GM18519 (cell line): ENCODE data around the gene CYP24A1.
"Not testable (repeated sequence)": the region's sequence is repeated elsewhere in the genome, so short reads cannot be mapped to it uniquely, and the experiment has no call there.

Source experiments
- ATAC-seq: cut with Tn5 transposase; IDR thresholded peaks from one replicate; pipeline ENCODE4 v1.9.1; 2021; ENCODE audit warnings: mild to moderate bottlenecking, moderate library complexity; ENCODE audit not compliant: unreplicated experiment, low FRiP score

CYP24A1 gene

DNA sequence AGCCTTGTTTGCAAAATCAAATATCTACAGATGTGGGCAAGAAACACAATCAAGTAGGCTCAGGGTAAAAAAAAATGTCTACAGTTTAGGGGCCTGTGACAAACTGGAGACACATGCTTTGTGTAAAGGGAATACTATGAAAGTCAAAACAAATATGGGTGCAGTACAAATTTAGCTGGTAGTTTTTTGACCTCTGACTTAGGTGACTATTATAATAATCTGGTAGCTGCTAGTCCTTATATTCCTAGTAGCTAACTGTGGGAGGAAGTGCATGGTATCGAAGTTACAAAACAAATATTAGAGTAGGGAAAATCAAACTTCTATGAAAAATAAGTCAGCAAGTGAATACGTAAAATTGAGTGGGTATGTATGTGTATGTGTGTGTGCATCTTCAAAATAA is 35.4 kb downstream of the CYP24A1 start:
- no peak for ATAC-seq

- ATAC-seq, result no peak
Observed at GRCh38 chr20:54137115-54137514, 36.7 kb downstream of the CYP24A1 start.

- ATAC-seq, result no peak
Observed at GRCh38 chr20:54134445-54135220, 39.2 kb downstream of the CYP24A1 start.

DNA sequence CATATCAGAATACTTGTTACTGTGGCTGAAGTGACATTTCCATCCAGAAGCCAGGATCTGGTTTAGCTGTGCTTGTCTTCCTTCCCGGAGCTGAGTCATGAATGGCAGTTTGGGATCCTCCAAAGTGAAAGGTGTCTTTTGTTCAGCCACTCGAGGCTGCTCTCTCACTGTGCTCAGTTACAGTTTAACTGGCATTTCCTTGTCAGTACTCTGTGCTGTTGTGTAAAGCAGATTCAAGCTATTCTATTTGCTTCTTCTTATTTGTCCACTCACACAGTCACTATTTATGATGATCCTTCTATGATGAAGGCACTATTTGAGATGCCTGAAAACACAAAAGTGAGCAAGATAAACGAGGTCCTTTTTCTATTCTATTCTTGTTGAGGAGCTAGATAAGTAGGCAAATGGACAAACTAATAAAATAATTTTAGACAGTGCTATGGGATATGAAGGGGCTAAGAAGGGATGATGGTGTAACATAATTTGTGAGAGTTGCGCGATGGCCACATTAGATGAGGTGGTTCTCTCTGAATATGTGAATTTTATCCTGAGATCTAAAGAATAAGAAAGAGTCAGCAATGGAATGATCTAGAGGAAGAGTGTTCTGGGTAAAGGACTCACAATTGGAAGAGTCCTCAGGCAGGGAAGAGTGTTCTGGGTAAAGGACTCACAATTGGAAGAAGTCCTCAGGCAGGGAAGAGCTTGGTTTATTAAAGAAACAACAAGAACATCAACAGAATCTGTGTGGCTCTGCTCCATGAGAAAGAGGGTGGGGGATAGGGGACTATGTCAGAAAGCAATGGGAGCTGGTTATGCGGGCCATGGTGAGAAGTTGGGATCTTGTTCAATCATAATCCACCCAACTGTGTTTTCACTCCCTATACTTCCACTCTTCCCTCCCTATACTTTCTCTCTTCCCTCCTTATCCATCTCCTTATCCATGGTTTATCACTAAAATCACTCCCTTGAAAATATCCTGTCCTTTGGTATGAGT is 40.1 kb downstream of the CYP24A1 start:
- ATAC-seq, result no peak

GRCh38 chr20:54132612-54133433 is 41.0 kb downstream of the CYP24A1 start:
- ATAC-seq, result no peak

- no peak for ATAC-seq
Observed at GRCh38 chr20:54131675-54132611, 41.8 kb downstream of the CYP24A1 start.

- not testable (repeated sequence) for ATAC-seq
Observed at GRCh38 chr20:54131125-54131524, 42.7 kb downstream of the CYP24A1 start.

- ATAC-seq, result no peak
Observed at GRCh38 chr20:54129350-54129749, 44.4 kb downstream of the CYP24A1 start.

DNA sequence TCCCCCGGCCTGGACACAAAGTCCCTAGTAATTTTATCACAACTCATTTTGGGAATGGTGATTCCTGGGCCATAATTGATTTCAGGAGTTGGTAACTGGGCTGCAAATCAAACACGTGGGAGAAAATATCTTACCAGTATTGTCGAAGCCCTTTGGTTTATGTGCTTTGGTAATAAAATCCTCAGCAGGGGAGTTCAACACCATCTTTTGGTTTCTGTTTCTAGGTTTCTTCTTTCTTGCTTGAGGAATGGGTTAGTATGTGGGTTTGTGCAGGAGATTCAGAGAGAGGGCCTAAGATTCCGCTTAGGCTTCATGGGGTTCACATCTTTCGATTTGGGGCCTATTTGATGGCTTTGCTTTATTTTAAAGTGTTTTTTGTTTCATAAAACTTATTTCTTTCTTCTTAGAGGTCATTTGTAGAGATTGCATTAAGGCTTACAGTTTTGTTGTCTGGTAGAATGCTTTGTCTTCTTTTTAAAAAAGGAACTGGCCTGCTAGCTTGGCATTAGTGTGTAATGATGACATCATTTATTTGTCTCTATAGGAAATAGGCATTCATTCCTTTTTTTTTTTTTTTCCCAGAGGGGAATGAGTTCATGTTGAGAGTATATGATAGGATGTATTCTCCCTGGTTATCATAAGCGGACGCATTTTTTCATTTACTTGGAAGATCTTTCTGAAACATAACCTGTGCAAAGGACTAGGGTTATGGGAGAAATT is 45.8 kb downstream of the CYP24A1 start:
- ATAC-seq, result no peak

DNA sequence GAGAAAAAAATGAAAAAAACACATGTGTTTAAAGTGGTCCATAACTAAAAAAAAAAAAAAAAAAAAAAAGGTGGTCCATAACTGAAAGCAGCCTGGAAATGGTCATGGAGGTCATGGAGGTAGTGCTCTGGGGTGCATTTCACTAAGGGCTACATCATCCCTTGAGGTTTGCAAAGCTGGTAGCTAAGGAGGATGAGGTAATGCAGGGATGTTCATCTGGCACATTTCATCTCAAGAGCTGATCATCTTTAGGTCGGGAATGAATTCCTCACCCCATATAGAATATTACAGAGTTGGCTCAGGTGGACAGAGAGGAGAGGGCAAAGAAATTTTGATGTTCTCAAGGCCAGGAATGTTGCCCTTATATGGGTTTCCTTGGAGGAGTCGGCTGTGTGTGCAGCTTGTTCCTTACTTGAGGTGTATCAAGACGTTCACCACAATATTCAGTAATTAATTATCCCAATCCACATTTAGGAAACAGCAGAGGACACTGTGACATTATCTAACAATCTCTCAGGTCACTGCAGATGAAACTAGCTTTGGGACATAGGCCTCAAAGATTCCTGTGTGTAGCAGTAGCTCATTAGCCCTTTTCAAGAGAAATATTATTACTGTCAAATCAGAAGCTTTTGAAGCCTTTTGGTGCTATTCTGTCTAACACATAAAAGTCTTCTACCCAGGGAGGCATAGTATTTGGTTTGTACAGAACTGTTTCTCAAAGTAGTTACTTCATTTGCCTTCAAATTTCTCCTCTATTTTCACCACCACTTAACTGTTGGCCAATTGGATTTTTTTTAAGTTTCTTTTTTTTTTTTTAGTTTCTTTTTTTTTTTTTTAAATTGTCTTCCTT is 46.8 kb downstream of the CYP24A1 start:
- ATAC-seq, result no peak

- not testable (repeated sequence) for ATAC-seq
Observed at GRCh38 chr20:54126328-54126727, 47.5 kb downstream of the CYP24A1 start.

DNA sequence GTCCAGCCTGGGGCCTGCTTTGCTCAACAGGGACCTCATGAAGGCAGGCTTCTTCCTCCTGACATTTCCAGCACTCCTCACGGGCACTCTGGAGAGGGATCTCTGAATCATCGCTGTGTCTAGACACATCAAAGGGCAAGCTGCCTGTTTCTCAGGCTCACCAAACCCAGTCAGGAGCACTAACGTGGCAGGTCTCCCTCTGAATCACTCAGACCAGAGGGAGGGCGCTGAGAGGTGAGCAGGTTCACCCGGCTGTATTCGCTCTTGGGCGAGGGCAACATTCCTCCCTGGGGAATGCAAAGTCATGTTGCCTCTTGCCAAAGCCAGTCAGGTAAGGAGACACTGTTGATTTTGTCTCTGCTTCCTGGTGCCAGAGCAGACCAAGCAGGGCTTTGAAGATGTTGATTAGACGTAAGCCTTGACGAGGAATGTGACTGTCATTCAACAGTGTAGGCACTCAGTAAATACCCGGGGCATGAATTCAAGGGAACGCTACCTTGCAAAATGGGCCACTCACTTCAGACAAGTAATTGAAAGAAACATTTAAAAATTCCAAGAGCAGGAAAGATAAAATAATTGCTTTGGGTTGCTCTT is 50.1 kb downstream of the CYP24A1 start:
- ATAC-seq, result no peak

DNA sequence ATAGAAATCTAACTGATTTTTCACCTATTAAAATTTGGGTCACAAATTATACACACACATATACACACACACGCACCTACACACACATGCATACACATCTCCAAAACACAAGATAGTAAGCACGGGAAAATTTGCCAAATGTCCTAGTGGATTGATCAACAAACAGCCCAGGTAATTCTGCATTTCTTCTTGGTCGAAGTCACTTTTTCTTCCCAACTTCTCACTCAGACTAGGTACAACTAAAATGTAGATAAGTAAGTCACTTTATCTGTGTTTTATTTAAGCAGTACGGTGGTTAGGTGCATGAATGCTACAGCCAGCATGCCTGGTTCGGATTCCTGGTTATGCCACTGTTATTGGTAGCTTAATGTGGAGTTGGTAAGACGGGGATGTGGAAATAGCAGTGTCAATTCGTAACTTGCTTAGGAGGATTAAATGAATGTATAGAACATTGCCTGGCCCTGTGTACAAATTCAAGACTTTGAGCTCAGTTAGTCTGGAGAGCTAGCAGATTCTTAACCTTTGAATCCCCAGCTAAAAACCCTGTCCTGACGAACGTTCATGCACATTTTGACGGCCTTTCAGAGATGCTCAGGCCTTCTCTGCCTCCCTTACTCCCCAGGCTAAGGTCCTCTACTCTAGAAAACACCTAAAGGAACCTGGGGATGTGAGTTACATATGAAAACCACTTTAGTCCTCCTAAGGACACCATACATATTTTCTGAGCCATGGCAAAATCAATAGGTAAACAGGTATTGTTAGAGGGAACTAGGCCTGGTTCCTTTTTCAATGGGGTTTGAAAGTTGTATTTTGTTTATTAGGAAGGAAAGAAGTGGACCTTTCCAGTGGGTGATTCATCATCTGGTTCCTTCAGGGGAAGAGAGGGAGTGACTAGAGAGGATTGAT is 50.9 kb downstream of the CYP24A1 start:
- ATAC-seq, result no peak

DNA sequence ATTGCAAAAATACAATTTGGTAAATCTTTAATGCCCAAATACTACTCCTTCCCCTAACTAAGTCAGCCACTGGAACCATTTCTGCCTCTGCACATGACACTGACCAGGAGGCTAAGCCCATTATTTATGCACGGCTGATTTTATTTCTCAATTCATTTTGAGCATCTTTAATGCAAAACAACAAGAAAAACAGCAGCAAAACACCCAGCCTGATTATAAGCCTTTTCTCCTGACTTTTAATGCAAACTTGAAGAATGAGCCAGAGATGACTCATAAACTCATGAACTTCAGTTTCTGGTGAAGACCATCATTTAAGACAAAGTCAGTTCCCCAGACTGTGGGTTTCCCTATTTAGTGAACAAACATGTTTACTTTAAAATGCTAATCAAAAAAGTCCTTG is 51.6 kb downstream of the CYP24A1 start:
- no peak for ATAC-seq

GRCh38 chr20:54119744-54120143 is 54.0 kb downstream of the CYP24A1 start:
- no peak for ATAC-seq

GRCh38 chr20:54118220-54119001 is 55.4 kb downstream of the CYP24A1 start:
- ATAC-seq, result no peak
